ENCODE results near the gene ATAD5.
"Not testable (repeated sequence)": the region's sequence is repeated elsewhere in the genome, so short reads cannot be mapped to it uniquely, and the experiment has no call there.

ATAD5 gene

DNA sequence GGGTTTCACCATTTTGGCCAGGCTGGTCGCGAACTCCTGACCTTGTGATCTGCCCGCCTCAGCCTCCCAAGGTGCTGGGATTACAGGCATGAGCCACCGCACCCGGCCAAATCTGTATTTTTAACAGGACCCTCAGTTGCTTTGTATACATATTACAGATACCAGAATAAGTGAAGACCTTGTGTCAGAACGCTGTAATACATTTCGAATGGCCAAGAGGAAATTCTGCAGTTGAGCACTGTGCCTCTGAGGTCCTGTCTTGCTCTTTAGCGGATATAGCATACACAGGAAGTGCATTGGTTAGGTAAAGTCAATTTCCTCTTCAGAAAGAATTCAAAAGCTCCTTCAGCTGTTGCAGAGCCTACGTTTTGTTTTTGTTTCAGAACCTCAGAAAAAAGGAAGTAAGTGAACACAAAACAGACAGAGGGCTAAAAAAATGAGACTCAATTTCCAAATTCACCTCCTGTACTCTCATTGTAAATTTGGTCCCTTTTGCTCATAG is 22.9 kb upstream of the ATAD5 start:
- Histone ChIP-seq H3K36me3 (ENCODE audit: insufficient read depth, low read length) (peaks cover 7% of the 10 kb centered on the region), H3K9ac (ENCODE audit: low read length) (no peak overlapping the region), H3K9me3 (ENCODE audit: low read length) (no peaks in the 10 kb centered on the region), H3K4me1 (ENCODE audit: insufficient read depth, low read length) (no peaks in the 10 kb centered on the region), H3K27ac (ENCODE audit: low read depth, low read length) (no peak overlapping the region), H3K4me3 (ENCODE audit: low read depth in 1 of 2, low read length in 2 of 2) (no peak overlapping the region), H3K27me3 (ENCODE audit: control insufficient read depth in 1 of 2, insufficient read depth in 2 of 2, low read length in 2 of 2) (no peaks in the 10 kb centered on the region)

DNA sequence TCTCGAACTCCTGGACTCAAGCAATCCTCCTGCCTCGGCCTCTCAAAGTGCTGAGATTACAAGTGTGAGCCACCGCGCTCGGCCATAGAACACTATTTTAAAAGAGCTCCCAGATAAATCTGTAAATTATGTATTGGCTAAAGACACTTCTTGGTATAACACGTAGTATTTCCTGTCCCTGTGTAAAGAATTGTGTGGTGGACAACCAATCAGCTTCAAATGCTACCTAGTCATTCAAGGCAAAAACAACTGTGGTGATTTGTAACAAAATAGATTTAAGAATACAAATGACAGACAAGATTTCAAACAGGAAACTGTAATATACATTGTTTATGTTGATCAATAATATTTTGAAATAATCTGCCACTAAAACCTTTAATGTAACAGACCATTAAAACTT is 21.9 kb upstream of the ATAD5 start:
- Histone ChIP-seq H3K9ac (ENCODE audit: low read length) (no peak overlapping the region), H3K4me1 (ENCODE audit: insufficient read depth, low read length) (no peaks in the 10 kb centered on the region), H3K27me3 (ENCODE audit: control insufficient read depth in 1 of 2, insufficient read depth in 2 of 2, low read length in 2 of 2) (no peaks in the 10 kb centered on the region), H3K9me3 (ENCODE audit: low read length) (no peaks in the 10 kb centered on the region), H3K4me3 (ENCODE audit: low read depth in 1 of 2, low read length in 2 of 2) (no peak overlapping the region), H3K27ac (ENCODE audit: low read depth, low read length) (no peak overlapping the region), H3K36me3 (ENCODE audit: insufficient read depth, low read length) (no peaks in the 10 kb centered on the region)

DNA sequence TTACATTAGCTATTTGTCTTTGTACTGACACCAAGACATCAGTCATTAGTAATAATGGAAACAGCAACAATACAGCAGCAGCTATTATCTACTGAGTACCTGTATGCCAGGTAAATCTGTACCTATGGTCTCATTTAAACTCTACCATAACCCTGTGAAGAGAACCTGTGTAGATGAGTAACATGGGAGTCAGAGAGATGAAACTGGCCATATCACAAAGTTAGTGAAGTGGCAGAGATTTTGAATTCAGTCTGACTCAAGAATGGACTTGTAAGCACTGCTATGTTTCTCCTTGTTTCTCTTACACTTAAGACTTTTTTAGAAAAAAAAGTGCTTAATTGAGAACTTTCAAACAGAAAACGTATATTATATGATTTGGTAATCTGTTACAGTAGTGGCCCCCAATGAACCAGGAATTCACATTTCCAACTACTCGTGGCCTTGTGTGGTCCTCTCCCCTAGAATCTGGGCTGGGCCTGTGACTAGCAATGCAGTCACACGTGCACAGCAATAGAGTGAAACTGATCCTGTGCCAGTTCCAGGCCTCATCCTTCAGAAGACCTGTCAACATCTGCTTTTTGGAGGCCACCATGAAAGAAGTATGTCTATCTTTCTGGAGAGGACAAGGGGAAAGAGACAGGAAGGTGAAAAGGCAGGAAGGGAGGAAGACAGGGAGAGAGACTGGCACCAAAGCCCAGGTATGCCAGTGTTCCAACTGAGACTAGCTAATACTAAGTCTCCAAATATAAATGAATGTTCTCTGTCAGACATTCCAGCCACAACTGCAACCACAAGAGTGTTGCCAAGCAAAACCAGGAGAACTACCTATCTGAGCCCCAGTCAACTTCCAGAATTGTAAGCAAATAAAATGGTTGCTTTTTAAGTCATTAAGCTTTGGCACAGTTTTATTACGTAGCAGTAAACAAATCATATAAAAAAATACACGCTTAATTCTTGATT is 19.3 kb upstream of the ATAD5 start:
- H3K9ac ChIP-seq (ENCODE audit: low read length) = no peak overlapping the region
- no peaks in the 10 kb centered on the region for H3K27me3 ChIP-seq (ENCODE audit: control insufficient read depth in 1 of 2, insufficient read depth in 2 of 2, low read length in 2 of 2)
- H3K4me1 ChIP-seq (ENCODE audit: insufficient read depth, low read length) = no peaks in the 10 kb centered on the region
- no peak overlapping the region for H3K4me3 ChIP-seq (ENCODE audit: low read depth in 1 of 2, low read length in 2 of 2)
- no peaks in the 10 kb centered on the region for H3K36me3 ChIP-seq (ENCODE audit: insufficient read depth, low read length)
- H3K27ac ChIP-seq (ENCODE audit: low read depth, low read length) = no peak overlapping the region
- H3K9me3 ChIP-seq (ENCODE audit: low read length) = no peaks in the 10 kb centered on the region

DNA sequence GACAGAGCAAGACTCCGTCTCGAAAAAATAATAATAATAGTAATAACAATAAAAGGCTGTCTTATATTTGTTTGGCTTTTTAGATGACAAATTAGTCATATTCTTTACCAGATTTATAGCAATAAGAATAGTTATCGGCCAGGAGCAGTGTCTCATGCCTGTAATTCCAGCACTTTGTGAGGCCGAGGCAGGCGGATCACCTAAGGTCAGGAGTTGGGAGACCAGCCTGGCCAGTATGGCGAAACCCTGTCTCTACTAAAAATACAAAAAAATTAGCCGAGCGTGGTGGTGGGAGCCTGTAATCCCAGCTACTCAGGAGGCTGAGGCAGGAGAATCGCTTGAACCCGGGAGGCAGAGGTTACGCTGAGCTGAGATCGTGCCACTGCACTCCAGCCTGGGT is 17.5 kb upstream of the ATAD5 start:
- not testable (repeated sequence) for H3K9me3 ChIP-seq (ENCODE audit: low read length); H3K4me1 ChIP-seq (ENCODE audit: insufficient read depth, low read length); H3K27ac ChIP-seq (ENCODE audit: low read depth, low read length); H3K4me3 ChIP-seq (ENCODE audit: low read depth in 1 of 2, low read length in 2 of 2); H3K9ac ChIP-seq (ENCODE audit: low read length); H3K27me3 ChIP-seq (ENCODE audit: control insufficient read depth in 1 of 2, insufficient read depth in 2 of 2, low read length in 2 of 2); H3K36me3 ChIP-seq (ENCODE audit: insufficient read depth, low read length)

DNA sequence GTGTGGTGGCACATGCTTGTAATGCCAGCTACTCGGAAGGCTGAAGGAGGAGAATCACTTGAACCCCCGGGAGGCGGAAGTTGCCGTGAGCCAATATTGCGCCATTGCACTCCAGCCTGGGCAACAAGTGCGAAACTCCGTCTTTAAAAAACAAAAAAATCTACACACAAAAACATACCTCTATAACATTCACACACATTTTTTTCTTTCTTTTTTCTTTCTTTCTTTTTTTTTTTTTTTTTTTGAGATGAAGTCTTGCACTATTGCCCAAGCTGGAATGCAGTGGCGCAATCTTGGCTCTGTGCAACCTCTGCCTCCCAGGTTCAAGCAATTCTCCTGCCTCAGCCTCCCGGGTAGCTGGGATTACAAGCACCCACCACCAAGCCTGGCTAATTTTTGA is 16.9 kb upstream of the ATAD5 start:
- H3K9ac ChIP-seq (ENCODE audit: low read length); H3K9me3 ChIP-seq (ENCODE audit: low read length); H3K27ac ChIP-seq (ENCODE audit: low read depth, low read length): not testable (repeated sequence)

DNA sequence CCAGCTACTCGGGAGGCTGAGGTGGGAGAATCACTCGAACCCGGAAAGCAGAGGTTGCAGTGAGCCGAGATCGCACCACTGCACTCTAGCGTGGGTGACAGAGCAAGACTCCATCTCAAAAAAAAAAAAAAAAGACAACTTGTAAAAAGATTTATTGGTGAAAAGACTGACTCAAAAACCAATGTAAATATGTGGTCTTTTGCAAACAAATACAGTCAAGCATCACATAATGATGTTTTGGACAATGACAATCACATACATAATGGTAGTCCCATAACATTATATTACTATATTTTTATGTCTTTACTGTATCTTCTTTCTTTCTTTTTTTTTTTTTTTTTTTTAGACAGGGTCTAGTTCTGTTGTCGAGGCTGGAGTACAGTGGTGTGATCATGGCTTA is 15.6 kb upstream of the ATAD5 start:
- Histone ChIP-seq H3K9ac (ENCODE audit: low read length) (no peak overlapping the region), H3K4me1 (ENCODE audit: insufficient read depth, low read length) (no peaks in the 10 kb centered on the region), H3K4me3 (ENCODE audit: low read depth in 1 of 2, low read length in 2 of 2) (no peak overlapping the region), H3K27ac (ENCODE audit: low read depth, low read length) (no peak overlapping the region), H3K27me3 (ENCODE audit: control insufficient read depth in 1 of 2, insufficient read depth in 2 of 2, low read length in 2 of 2) (no peaks in the 10 kb centered on the region), H3K9me3 (ENCODE audit: low read length) (no peaks in the 10 kb centered on the region), H3K36me3 (ENCODE audit: insufficient read depth, low read length) (no peaks in the 10 kb centered on the region)

More for the DNA sequence above, 16.9 kb upstream of the ATAD5 start:
- not testable (repeated sequence) for H3K36me3 ChIP-seq (ENCODE audit: insufficient read depth, low read length); H3K4me1 ChIP-seq (ENCODE audit: insufficient read depth, low read length); H3K27me3 ChIP-seq (ENCODE audit: control insufficient read depth in 1 of 2, insufficient read depth in 2 of 2, low read length in 2 of 2); H3K4me3 ChIP-seq (ENCODE audit: low read depth in 1 of 2, low read length in 2 of 2)

DNA sequence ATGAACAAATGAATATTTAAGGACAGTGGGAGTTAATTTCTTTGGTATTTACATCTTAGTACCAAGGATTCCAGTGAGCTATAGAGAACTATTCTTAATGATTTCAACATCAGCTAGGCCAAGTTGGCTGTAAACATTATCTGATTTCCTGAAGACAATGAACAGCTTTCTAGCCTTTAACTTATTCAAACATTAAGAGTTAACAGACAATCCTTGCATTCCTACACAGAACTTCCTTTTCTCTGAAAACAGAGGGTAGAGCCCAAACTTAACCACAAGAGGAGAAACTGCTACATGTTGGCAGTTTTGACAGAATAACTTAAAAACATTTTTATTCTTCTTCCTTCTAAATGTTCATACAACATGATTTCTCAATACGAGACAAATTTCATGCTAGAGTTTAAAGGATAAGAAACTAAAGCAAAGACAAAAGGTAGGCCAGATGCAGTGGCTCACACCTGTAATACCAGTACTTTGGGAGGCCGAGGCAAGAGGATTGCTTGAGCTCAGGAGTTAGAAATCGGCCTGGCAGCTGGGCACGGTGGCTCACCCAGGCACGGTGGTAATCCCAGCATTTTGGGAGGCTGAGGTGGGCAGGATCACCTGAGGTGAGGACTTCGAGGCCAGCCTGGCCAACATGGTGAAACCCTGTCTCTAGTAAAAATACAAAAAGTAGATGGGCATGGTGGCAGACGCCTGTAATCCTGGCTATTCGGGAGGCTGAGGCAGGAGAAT is 11.6 kb upstream of the ATAD5 start:
- Histone ChIP-seq H3K27me3 (ENCODE audit: control insufficient read depth in 1 of 2, insufficient read depth in 2 of 2, low read length in 2 of 2) (no peaks in the 10 kb centered on the region), H3K36me3 (ENCODE audit: insufficient read depth, low read length) (no peaks in the 10 kb centered on the region), H3K9ac (ENCODE audit: low read length) (no peak overlapping the region), H3K27ac (ENCODE audit: low read depth, low read length) (no peak overlapping the region), H3K4me1 (ENCODE audit: insufficient read depth, low read length) (peaks cover 4% of the 10 kb centered on the region), H3K9me3 (ENCODE audit: low read length) (no peaks in the 10 kb centered on the region), H3K4me3 (ENCODE audit: low read depth in 1 of 2, low read length in 2 of 2) (no peak overlapping the region)

DNA sequence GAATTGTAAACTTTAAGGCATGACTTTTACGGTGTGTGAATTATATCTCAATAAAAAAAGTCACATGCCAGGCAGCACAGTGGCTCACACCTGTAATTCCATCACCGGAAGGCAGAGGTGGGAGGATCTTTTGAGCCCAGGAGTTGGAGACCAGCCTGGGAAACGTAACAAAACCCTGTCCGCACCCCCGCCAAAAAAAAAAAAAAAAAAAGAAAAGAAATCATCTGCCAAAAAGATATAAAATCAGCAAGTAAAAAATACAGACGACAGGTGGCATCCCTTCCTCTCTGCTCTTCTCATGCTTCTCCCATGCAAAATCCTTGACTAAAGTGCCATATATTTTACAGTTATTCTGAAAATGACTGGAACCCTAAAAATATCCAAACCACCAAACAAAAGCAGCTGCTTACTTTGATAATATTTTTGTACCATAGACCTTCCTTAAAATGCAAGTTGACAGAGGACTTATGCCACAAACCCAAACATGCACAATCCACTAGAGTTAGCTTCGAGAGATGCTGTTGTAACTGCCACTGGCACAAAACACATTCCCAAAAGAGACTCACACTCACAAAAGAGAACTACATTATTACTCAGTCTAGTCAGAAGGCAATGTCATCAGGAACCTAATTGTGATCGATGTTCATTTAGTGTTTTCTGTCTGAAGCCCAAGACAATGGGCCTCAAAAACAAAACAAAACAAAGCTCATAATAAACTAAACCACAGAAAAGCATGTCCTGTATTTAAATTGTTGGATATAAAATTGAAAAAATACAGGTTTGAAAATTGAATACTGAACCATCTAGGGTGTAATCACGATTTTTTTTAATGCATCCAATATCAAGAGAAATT is 9.7 kb upstream of the ATAD5 start:
- Histone ChIP-seq H3K4me3 (ENCODE audit: low read depth in 1 of 2, low read length in 2 of 2) (no peak overlapping the region), H3K4me1 (ENCODE audit: insufficient read depth, low read length) (peaks cover 7% of the 10 kb centered on the region), H3K9me3 (ENCODE audit: low read length) (no peaks in the 10 kb centered on the region), H3K9ac (ENCODE audit: low read length) (no peak overlapping the region), H3K27me3 (ENCODE audit: control insufficient read depth in 1 of 2, insufficient read depth in 2 of 2, low read length in 2 of 2) (no peaks in the 10 kb centered on the region), H3K27ac (ENCODE audit: low read depth, low read length) (no peak overlapping the region), H3K36me3 (ENCODE audit: insufficient read depth, low read length) (no peaks in the 10 kb centered on the region)

DNA sequence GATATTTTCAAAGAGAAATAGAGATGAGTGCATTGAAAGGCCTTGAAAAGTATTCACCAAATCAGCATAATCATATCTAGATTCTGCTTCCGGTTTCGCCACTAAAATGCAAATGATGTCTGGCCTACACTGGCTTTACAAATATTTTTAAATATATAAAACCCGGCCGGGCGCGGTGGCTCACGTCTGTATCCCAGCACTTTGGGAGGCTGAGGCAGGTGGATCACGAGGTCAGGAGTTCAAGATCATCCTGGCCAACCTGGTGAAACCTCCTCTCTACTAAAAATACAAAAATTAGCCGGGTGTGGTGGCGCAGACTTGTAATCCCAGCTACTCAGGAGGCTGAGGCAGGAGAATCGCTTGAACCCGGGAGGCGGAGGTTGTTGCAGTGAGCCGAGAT is 8.8 kb upstream of the ATAD5 start:
- not testable (repeated sequence) for H3K27ac ChIP-seq (ENCODE audit: low read depth, low read length); H3K4me3 ChIP-seq (ENCODE audit: low read depth in 1 of 2, low read length in 2 of 2); H3K27me3 ChIP-seq (ENCODE audit: control insufficient read depth in 1 of 2, insufficient read depth in 2 of 2, low read length in 2 of 2); H3K9me3 ChIP-seq (ENCODE audit: low read length); H3K9ac ChIP-seq (ENCODE audit: low read length); H3K36me3 ChIP-seq (ENCODE audit: insufficient read depth, low read length); H3K4me1 ChIP-seq (ENCODE audit: insufficient read depth, low read length)

DNA sequence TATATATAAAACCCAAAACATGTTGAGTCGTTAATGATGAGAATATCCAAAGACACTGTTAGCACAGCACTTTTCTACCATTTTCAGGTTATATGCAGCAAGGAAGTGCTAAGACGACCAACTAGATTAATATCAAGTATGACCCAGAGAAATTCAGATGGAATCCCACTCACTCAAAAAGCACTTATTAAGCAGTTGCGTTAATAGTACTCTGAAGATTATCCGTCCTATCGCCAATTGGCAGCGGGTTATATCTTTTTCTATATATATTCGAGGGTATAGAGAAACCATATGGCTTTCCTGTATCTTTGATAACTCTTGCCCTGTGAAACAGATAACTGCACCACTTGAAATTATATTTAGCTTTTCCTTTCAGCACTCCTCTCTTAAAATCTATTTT is 8.3 kb upstream of the ATAD5 start:
- no peaks in the 10 kb centered on the region for H3K36me3 ChIP-seq (ENCODE audit: insufficient read depth, low read length)
- no peak overlapping the region for H3K27ac ChIP-seq (ENCODE audit: low read depth, low read length)
- no peaks in the 10 kb centered on the region for H3K27me3 ChIP-seq (ENCODE audit: control insufficient read depth in 1 of 2, insufficient read depth in 2 of 2, low read length in 2 of 2)
- H3K4me1 ChIP-seq (ENCODE audit: insufficient read depth, low read length) = peaks cover 7% of the 10 kb centered on the region
- no peaks in the 10 kb centered on the region for H3K9me3 ChIP-seq (ENCODE audit: low read length)
- peak overlapping the region; percentile 83 for H3K9ac ChIP-seq (ENCODE audit: low read length)
- H3K4me3 ChIP-seq (ENCODE audit: low read depth in 1 of 2, low read length in 2 of 2) = peak overlapping the region; percentile 57 to 92

DNA sequence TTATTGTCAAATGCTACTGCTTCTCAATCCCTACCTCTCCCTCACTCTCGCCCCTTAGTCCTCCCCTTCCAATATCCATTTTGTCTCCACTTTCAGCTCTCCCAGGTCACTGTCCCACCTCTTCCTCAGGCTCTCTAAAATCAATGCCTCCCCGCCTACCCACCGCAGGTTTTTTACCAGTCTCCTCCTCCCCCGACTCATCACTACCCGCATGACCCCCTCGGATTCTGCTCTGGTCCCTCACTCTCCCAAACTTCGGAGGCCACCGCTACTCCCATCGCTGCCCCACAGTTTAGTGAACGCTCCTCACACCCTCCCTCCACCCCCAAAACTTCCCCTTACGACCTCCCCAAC is 7.8 kb upstream of the ATAD5 start:
- H3K4me3 ChIP-seq (ENCODE audit: low read depth in 1 of 2, low read length in 2 of 2) = peak overlapping the region; percentile 57 to 92
- no peaks in the 10 kb centered on the region for H3K9me3 ChIP-seq (ENCODE audit: low read length)
- H3K36me3 ChIP-seq (ENCODE audit: insufficient read depth, low read length) = no peaks in the 10 kb centered on the region
- H3K9ac ChIP-seq (ENCODE audit: low read length) = peak overlapping the region; percentile 83
- H3K4me1 ChIP-seq (ENCODE audit: insufficient read depth, low read length) = peaks cover 7% of the 10 kb centered on the region
- no peaks in the 10 kb centered on the region for H3K27me3 ChIP-seq (ENCODE audit: control insufficient read depth in 1 of 2, insufficient read depth in 2 of 2, low read length in 2 of 2)
- peak overlapping the region; percentile 45 for H3K27ac ChIP-seq (ENCODE audit: low read depth, low read length)

All from muscle layer of colon (tissue), 2 donors.